HG03521 (cell line): ENCODE measurements around the gene MYT1.
"Not testable (repeated sequence)": the region's sequence is repeated elsewhere in the genome, so short reads cannot be mapped to it uniquely, and the experiment has no call there.

Experiments
- ATAC-seq: cut with Tn5 transposase; IDR thresholded peaks from one replicate; pipeline ENCODE4 v1.9.1; 2021; ENCODE audit warnings: mild to moderate bottlenecking, moderate library complexity; ENCODE audit not compliant: unreplicated experiment

Gene MYT1

DNA sequence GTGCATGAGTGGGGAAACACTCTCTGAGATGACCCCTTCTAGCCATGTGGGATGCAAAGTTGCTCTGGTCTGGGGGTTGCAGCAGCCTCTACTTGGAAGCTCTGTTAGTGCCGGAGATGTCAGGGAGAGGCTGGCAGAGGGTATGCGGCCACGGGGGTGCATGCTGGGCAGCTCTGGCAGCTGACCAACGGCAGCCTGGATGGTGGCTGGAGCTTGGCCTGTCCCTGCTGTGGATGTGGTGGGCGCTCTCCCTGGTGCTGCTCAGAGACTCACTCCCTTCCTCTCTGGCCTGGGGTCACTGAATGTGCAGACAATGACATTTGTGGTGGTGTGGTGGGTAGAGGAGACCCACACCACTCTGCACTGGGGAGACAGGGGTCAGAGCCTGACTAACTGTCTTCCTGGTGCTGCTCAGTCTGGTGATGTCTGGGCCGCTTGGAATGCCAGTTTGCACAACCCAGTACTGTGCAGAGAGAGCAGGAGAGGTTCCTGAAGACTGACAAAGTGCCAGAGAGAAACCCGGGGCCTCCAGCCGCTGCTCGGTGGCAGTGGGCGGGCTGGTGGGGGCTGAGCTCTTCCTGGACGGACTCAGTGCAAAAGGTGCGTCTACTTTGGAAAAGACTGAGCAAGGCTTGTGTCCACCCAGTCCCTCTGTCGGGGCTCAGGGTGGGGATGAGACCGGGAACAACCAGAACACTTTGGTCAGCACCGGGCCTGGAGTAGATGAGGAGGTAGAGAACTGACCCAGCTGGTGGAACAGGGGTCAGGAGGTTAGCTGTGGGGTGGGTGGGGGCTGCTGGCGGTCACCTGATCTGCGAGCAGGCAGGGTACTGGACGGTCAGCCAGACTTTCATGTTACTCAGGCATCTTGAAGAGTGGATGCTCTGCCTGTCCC is 2.7 kb downstream of the MYT1 start:
- ATAC-seq: no peak

DNA sequence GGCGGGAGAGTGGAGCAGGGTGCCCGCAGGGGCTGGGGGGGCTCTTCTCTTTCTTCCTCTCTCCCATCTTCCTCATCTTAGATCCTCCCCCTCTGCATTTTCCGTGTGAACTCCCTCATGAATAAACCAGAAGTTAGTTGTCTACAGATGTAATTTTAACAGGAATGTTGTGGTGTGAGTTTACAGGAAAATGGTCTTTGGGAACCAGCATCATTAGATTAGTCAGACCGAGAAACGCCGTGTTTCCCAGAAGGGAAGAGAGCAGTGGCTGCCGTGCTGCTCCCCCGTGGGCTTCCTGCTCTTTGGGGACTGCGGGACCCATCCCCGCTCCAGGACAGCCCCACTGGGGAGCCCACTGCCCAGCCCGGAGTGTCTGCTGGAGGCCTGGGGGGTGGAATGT is 3.4 kb downstream of the MYT1 start:
- no peak for ATAC-seq

DNA sequence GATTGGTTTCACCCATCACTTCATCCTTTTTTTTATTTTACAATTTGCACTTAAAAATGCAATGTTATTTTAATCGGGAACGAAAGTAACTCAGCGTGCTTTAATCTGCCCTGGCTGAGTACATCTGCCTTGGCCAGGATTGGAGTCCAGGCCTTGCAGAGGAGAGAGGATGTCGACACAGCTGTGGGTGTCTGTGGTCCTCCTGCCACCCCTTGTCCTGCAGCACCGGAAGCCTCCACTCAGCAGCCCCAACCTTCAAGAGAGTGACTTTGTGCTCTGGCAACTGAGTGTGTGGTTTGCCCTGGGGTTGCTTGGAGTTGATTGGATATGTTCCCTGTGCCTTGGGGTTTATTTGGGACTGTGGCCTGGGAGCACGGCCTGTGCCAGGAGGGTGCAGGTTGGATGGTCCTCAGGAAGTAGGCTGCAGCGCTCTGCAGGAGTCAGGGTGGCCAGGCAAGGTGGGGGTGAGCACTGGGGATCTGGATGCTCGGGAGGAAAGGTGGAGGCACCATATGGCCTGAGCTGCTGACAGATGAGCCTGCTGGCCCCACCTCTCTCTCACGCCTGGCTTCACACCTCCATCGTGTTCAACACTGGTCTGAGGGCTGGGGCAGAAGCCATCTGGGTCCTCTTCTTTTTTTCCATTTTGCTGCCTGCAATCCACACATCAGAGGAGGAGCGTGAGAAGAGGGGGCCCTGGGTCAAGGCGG is 4.3 kb downstream of the MYT1 start:
- no peak for ATAC-seq

GRCh38 chr20:64169091-64169560 is 4.9 kb downstream of the MYT1 start:
- no peak for ATAC-seq

DNA sequence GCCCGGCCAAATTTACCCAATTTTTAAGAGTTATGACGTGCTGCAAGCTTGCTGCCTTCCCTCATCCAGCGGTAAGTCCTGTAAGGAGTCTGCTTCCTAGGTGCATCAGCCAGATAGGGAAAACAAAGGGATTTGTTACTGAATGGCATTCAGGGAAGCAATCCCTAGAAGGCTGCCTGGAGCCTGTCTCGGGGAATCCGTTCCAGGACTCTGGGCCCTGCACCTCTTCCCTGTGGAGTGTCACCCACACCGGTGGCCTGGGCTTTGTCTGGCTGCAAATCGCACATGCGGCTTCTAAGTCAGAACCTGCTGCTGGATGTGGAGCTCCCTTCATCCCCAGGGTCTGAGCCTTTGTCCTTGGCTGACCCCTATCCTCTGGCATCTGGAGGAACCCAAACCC is 7.0 kb downstream of the MYT1 start:
- no peak for ATAC-seq

GRCh38 chr20:64173116-64173515 is 8.9 kb downstream of the MYT1 start:
- no peak for ATAC-seq

DNA sequence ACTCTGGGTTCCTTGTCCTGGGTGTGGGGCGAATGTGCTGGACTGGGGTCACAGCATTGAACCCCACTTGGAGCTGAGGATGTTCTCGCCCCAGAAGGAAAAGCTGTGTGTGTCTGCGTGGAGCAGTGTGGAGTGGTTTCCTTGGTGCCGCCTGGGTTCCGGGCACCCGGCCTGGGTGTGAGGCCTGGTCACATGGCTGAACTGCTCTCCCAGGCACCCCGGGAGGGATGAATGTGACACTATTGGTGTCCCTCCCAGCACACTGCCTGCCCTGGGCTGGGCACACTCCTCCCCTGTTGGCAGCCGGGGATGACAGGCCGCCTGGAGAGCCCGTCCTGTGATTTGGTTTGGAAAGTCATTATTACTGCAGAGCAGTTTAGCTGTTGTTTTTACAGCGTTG is 12.3 kb downstream of the MYT1 start:
- no peak for ATAC-seq

DNA sequence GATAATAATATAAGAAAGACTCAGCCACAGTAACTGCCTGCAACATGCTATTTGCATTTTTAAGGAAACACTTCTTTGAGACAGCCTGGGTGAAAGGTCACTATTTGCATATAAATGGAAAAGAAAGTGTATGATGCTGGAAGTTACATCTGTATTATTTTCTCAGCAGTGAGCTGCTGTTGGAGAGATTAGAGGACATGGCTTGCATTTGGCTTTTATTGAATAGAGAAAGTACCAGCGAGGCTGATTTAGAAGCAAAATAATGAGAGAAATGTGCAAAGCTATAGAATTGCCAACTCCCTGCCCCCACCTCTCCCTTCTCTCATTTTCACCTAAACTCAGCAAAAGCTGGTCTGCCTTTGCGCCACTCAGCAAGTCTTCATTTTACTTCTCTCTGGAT is 12.7 kb downstream of the MYT1 start:
- no peak for ATAC-seq

DNA sequence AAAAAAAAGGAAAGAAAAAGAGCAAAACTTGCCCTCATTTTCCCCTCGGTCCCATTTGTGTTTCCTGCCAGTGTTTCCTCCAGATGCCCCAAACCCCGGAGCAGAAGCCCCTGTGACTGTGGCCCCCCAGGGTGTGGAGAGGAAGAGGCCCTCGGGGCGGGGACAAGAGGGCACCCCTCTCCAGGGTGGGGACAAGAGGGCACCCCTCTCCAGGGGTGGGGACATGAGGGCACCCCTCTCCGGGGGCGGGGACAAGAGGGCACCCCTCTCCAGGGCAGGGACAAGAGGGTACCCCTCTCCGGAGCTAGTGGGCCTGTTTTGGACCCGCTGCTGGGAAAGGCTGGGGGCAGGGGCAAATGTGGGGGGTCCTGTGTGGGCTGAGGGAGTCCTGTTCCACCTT is 13.1 kb downstream of the MYT1 start:
- no peak for ATAC-seq

DNA sequence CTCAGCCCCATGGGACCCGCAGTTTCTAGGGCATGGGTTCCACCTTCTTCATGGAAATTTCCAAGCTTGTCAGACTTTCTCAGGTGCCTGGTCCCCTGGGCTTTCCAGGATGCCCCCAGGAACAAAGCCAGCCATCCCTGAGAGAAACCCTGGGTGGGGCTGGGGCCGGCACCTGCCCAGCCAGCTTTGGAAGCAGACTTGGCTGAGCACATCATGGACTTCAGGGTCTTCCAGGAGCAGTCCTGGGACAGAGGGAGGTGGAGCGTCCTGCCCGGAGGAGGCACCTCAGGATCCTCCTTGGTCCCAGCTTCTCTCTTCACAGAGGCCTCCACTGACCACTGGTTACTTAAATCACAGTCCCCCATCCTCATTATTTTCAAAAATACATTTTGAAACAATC is 13.5 kb downstream of the MYT1 start:
- ATAC-seq: no peak

- not testable (repeated sequence) for ATAC-seq
These were observed 14.7 kb downstream of the MYT1 start for GRCh38 chr20:64178925-64179324.

DNA sequence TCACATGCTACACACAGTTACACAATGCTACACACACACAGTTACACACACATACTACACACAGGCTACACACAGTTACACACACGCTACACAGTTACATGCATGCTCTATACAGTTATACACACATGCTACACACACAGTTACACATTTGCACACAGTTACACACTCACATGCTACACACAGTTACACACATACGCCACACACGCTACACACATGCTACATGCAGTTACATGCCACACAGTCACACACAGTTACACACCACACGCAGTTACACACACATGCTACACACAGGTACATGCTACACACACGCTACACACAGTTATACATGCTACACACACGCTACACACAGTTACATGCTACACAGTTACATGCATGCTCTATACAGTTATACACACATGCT is 15.6 kb downstream of the MYT1 start:
- no peak for ATAC-seq

DNA sequence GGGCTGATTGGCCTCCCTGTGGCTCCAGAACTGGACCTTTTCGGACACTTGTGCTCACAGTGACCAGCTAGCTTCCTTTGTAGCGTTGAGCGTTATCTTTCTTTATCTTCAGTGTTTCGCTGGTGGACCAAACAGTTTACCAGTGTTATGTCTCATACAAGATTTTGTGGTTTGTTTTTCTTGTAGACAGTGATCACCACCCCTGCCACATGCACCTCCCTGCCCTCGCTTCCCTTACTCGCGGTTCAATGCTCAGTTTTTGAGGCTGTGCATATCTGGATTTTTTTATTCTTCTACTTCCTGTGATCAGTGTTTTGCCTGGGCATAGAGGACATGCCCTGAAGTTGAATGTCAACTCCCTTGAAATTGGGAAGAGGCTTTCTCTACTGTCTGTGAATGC is 16.4 kb downstream of the MYT1 start:
- no peak for ATAC-seq

GRCh38 chr20:64181391-64181790 is 17.1 kb downstream of the MYT1 start:
- ATAC-seq: no peak

- ATAC-seq: no peak
These were observed 18.1 kb downstream of the MYT1 start for GRCh38 chr20:64182146-64182865.

GRCh38 chr20:64183313-64183712 is 19.1 kb downstream of the MYT1 start:
- no peak for ATAC-seq

DNA sequence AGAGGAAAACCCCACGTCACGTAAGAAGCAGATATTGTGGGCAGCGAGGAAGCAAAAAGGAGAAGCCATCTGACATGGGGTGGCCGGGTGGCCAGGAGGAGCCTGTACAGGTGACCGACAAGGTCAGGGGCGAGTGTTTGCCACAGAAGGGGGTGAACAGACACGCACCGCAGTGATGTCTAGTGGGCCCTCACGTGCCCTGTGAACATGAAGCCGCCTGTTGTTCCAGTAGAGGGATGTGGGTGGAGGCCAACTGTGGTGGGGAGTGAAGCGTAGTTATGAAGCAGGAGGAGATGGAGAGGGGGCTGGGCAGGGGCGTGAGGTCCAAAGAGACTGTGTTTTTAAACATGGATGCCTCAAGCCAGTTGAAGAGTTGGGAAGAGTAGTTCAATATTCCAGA is 20.5 kb downstream of the MYT1 start:
- ATAC-seq: no peak

DNA sequence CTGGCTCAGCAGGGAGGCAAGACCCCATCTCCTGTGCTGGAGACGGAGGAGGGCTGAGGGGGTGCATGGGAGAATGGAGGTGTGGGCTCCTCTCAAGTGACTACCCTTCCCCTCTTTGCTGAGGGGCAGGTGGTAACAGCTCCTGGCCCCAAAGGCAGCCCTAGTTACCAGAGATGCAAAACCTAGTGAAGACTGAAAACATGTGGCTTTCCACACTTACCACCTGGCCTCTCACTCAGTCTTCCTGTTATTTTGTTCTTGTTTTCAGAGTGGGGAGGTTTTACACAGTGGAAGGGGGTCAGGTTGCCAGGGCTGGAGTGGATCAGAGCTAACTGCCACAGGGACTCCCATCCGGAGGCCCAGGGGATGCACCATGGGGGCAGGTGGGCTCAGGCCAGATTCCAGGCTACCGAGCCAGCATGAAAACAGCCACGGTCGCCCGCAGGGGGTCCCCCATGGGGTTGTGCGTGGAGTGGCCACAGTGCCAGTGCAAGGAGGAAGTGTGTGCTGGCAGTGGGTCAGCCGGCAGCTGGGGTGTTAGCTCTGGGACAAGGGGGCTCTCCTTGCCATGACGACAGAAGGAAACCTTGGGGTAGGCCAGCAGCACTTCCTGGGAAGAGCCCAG is 21.1 kb downstream of the MYT1 start:
- no peak for ATAC-seq

DNA sequence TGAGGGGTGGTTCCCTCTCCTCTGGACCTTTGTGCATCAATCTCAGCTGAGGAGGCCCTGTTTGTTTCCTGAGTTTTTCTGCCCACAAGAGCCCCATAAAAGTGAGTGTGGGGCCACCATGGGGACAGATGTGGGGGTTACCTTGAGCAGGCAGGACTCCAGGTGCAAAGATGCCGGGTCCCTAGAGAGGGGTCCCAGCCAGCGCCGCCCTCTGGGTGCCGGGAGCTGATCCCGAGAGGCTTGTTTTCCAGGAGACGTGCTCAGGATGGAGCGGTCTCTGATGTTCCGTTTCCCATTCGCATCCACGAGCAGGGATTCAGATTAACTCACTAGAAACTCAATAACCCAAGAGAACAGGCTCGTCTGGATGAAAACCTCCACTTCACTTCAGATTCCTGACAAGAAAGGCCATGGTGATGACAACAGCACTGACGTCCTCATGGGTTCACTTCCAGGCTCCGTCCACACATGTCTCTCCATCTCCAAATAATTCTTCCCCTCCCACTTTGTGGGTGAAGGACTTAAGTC is 21.9 kb downstream of the MYT1 start:
- no peak for ATAC-seq

GRCh38 chr20:64187213-64187612 is 23.0 kb downstream of the MYT1 start:
- ATAC-seq: not testable (repeated sequence)

DNA sequence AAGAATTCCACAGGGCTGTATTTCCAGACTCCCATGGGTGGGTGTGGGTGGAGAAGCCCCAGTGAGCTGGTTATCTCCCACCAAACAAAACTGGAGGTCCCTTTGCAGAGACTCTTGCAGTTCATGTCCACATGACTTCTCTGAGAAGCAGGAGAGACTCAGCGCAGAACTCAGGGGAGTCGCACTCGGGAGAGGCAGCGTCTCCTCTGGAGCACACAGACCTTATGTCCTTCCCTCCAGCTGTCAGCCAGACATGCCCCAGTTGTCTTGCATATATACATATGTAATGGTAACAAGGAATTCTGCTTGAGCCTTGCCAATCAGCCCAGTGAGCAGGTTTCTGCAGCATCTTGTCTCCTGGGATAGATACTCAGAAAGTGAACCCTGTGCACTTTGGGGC is 23.8 kb downstream of the MYT1 start:
- ATAC-seq: no peak
